Measurements from ENCODE around the gene SLCO4C1. TPM values are rescaled to one million over a fixed set of nuclear protein-coding genes. Genes with fewer than 3 reads are reported as not detected.

SLCO4C1 gene, protein sequence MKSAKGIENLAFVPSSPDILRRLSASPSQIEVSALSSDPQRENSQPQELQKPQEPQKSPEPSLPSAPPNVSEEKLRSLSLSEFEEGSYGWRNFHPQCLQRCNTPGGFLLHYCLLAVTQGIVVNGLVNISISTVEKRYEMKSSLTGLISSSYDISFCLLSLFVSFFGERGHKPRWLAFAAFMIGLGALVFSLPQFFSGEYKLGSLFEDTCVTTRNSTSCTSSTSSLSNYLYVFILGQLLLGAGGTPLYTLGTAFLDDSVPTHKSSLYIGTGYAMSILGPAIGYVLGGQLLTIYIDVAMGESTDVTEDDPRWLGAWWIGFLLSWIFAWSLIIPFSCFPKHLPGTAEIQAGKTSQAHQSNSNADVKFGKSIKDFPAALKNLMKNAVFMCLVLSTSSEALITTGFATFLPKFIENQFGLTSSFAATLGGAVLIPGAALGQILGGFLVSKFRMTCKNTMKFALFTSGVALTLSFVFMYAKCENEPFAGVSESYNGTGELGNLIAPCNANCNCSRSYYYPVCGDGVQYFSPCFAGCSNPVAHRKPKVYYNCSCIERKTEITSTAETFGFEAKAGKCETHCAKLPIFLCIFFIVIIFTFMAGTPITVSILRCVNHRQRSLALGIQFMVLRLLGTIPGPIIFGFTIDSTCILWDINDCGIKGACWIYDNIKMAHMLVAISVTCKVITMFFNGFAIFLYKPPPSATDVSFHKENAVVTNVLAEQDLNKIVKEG
- total RNA-seq = under 0.01 and 0.71 TPM in 2 replicates

DNA sequence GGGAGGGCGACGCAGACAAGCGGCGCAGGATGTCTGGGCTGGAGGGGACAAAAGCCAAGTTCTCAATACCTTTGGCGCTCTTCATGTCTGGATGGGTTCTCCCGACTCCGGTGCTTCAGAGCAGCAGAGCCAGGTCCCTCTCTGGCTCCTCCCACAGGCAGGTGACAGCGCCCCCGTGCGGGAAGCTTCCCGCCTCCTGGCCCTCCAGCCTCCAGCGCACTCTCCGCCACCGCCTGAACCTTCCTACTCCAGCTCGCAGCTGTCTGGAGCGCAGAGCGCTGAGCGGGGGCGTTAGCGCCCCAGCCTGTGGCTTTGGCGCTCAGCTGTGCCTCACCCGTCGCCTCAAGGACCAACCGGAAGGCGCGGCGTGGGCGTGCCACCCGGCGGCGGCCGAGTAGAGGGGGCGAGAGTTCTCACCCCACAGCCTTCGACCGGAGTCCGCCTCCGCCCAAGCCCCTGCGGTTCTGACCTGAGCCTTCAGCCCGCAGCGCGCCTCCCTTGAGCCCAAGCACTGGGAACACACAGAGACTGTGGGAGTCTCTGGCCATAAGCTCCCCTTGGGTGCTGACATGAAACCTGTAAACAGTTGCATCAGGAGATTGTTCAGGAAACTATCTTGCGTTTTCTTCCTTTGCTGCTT lies at the start of gene SLCO4C1:
Gene SLCO4C1 (minus strand): TSS at position 107 of the 640 bp plus-strand sequence. CDS start 22 bp downstream, at position 85.

Other genes starting within 250 kb of the SLCO4C1 start
- gene SLCO6A1, start 202.7 kb upstream of the SLCO4C1 start, total RNA-seq = 0.21 TPM in 1 of 2 replicates, not detected in the other